Heart left ventricle (tissue), 16 donors: ENCODE data around the gene IKZF3. TPM values are rescaled to one million over a fixed set of nuclear protein-coding genes. Genes with fewer than 3 reads are reported as not detected.

Experiments
- ATAC-seq, 4 donors: fragments of 200-7000 bp; cut with Tn5 transposase; one replicate each; pipeline ENCODE4 v1.9.1; 2020 to 2022; ENCODE audit warnings: moderate library complexity in 4 of 4, mild to moderate bottlenecking in 3 of 4, moderate number of reproducible peaks in 1 of 4
- DNase-seq, 5 donors: peaks; one replicate each; pipeline ENCODE4 v3.0.0-alpha.2; 2020
- H3K27ac ChIP-seq, 12 donors: fragments of 200-600 bp; sonication (generic) in 4 of 12; one replicate each; pipeline versions ENCODE4 v1.5.0 to v1.8.0; 2016 to 2022; ENCODE audit warnings: mild to moderate bottlenecking in 2 of 12
- H3K27me3 ChIP-seq, 9 donors: fragments of 200-600 bp; sonication (generic) in 2 of 9; one replicate each; pipeline versions ENCODE4 v1.5.1 to v1.8.0; 2016 to 2022; ENCODE audit warnings: mild to moderate bottlenecking in 3 of 9
- H3K36me3 ChIP-seq, 9 donors: fragments of 200-600 bp; sonication (generic) in 2 of 9; one replicate each; pipeline versions ENCODE4 v1.5.0 to v1.8.0; 2018 to 2022; ENCODE audit warnings: mild to moderate bottlenecking in 2 of 9
- H3K4me1 ChIP-seq, 12 donors: fragments of 200-600 bp; sonication (generic) in 4 of 12; one replicate each; pipeline versions ENCODE4 v1.5.0 to v1.8.0; 2016 to 2022; ENCODE audit warnings: mild to moderate bottlenecking in 3 of 12
- H3K4me3 ChIP-seq, 12 donors: fragments of 200-600 bp; sonication (generic) in 4 of 12; one replicate each; pipeline versions ENCODE4 v1.5.0 to v1.8.0; 2017 to 2022; ENCODE audit warnings: mild to moderate bottlenecking in 9 of 12, moderate library complexity in 4 of 12
- H3K9me3 ChIP-seq, 12 donors: fragments of 200-600 bp; sonication (generic) in 4 of 12; one replicate each; pipeline versions ENCODE4 v1.5.0 to v1.8.0; 2016 to 2022; ENCODE audit warnings: mild to moderate bottlenecking in 1 of 12
- CTCF ChIP-seq, 12 donors: fragments of 200-600 bp; sonication (generic) in 4 of 12; IDR thresholded peaks; one replicate each; pipeline versions ENCODE4 v1.5.0 to v1.8.0; 2018 to 2022; ENCODE audit warnings: antibody characterized with exemption in 12 of 12, mild to moderate bottlenecking in 5 of 12
- POLR2A ChIP-seq, 2 donors: fragments of 450-650 bp; IDR thresholded peaks; one replicate each; pipeline ENCODE4 v1.6.1; 2017; ENCODE audit warnings: antibody characterized with exemption in 2 of 2, mild to moderate bottlenecking in 2 of 2, moderate library complexity in 2 of 2
- WGBS, 4 donors: extraction: QIAGEN DNeasy Blood & Tissue Kit in 2 of 4; methylation state at CpG; one replicate each; pipeline versions ENCODE4 v1.1.5 to v1.1.7; 2013 to 2018; 5-methylcytosine and 5-hydroxymethylcytosine counted together
- intact Hi-C, 10 donors: fragments of 100-400 bp; cut with DNase I; formaldehyde crosslinking; loops; one replicate each; pipeline versions ENCODE4 v1.11.1 to v1.14.2; 2022
- polyA plus RNA-seq, 2 donors: library from polyadenylated mRNA; stranded (reverse); fragments of 200-250 nt; gene quantifications; one replicate each; pipeline ENCODE4 v1.2.3, GENCODE V29; 2013
- total RNA-seq, 9 donors: library from RNA; depleted of rRNA in 2 of 9; stranded (reverse); fragments of >200 nt in 2 of 9; fragmentation: NEBNext Ultra II Directional in 3 of 9; extraction: Animal tissue kit (Norgen Biotek cat#: 25700) in 3 of 9; gene quantifications; one replicate each; pipeline versions ENCODE4 v1.1.0 to v1.2.4, GENCODE V29; 2016 to 2023
- donor health status: ischemic (EF 13 %, LVEDD 7.1; RV severe dilation, severe dysfunction).
- donor health status: healthy with polysubstance abuse.
- donor health status: DM: no; HTN: yes; CAD: no.
- donor health status: DM: no; HTN: no; CAD: no.
- donor health status: ischemic (EF 25% LVEDD 6.9; RV normal size, moderate dysfunction).
- donor health status: ischemic (EF 25% LVEDD 5.7; RV mildly dilated, moderate dysfunction).
- donor health status: healthy.
- donor health status: DM: yes; HTN: yes; CAD: no.
- donor health status: ischemic (EF 35%, LVEDD 5.7; RV mildly dilated, moderate dysfunction).
- donor health status: nonischemic (EF 11% LVEDD 7.7; RV severe dilation, severe dysfunction).
- donor health status: DM: yes; HTN: yes; CAD: no.
- donor health status: PGD.
- donor health status: ischemic (EF 29% LVEDD 5.4; RV normal size, mild dysfunction).
- donor health status: nonischemic (EF 23%, LVEDD 6.1; RV moderate dilation, normal function).

IKZF3 gene
- total and polyA plus RNA-seq, 11 donors, result 0.07 to 6.9 (median 0.21) TPM

- H3K4me1 ChIP-seq, result peaks cover 0 to 13% (median 0%) of the 10 kb centered on the region in 12 donors
- ATAC-seq, result no peak
- H3K27ac ChIP-seq, result no peak overlapping the region
- 35 to 42% (median 38%) methylated on average over 4 of the region's 4 CpGs for WGBS, 4 donors
- no peak for DNase-seq
- no peaks in the 10 kb centered on the region for H3K36me3 ChIP-seq
- H3K4me3 ChIP-seq, result no peak overlapping the region
- no peak for TF ChIP-seq CTCF (IDR thresholded peaks at IDR 0.05)
- TF ChIP-seq POLR2A (IDR thresholded peaks at IDR 0.05), result no peak
- H3K27me3 ChIP-seq, result peaks cover 0 to 17% (median 0%) of the 10 kb centered on the region in 9 donors
- no peaks in the 10 kb centered on the region for H3K9me3 ChIP-seq
- intact Hi-C loops, result no loop called here
Observed at GRCh38 chr17:39804839-39805238, 59.3 kb downstream of the IKZF3 start.

- DNase-seq (no peak), ATAC-seq (no peak)
- 72 to 86% (median 77%) methylated on average over 4 of the region's 4 CpGs for WGBS, 4 donors
- no peak for TF ChIP-seq CTCF (IDR thresholded peaks at IDR 0.05)
- no peak for TF ChIP-seq POLR2A (IDR thresholded peaks at IDR 0.05)
- Histone ChIP-seq H3K4me1 (peaks cover 0 to 13% (median 0%) of the 10 kb centered on the region in 12 donors), H3K27me3 (peaks cover 0 to 12% (median 0%) of the 10 kb centered on the region in 9 donors), H3K4me3 (no peak overlapping the region), H3K9me3 (no peaks in the 10 kb centered on the region), H3K27ac (peak overlapping the region in 1 of 12 donors; percentile 32), H3K36me3 (no peaks in the 10 kb centered on the region)
- intact Hi-C loops, result no loop called here
Observed at GRCh38 chr17:39801055-39801454, 63.1 kb downstream of the IKZF3 start.

- DNase-seq, result no peak
- no peak for ATAC-seq
- intact Hi-C loops, result no loop called here
Observed at GRCh38 chr17:39800540-39800939, 63.6 kb downstream of the IKZF3 start.

GRCh38 chr17:39799395-39799794 is 64.7 kb downstream of the IKZF3 start:
- DNase-seq (no peak), ATAC-seq (no peak)
- Histone ChIP-seq H3K27me3 (peaks cover 0 to 12% (median 0%) of the 10 kb centered on the region in 9 donors), H3K36me3 (no peaks in the 10 kb centered on the region), H3K4me3 (no peak overlapping the region), H3K9me3 (no peaks in the 10 kb centered on the region), H3K27ac (no peak overlapping the region), H3K4me1 (peaks cover 0 to 13% (median 0%) of the 10 kb centered on the region in 12 donors)
- intact Hi-C loops, result no loop called here
- WGBS, 4 donors, result 73 to 87% (median 82%) methylated on average over 1 of the region's 1 CpG
- TF ChIP-seq CTCF (IDR thresholded peaks at IDR 0.05), result no peak

More at GRCh38 chr17:39800540-39800939, 63.6 kb downstream of the IKZF3 start:
- no peak overlapping the region for H3K4me3 ChIP-seq
- H3K36me3 ChIP-seq, result no peaks in the 10 kb centered on the region
- peaks cover 0 to 13% (median 0%) of the 10 kb centered on the region in 12 donors for H3K4me1 ChIP-seq
- no peaks in the 10 kb centered on the region for H3K9me3 ChIP-seq
- TF ChIP-seq POLR2A (IDR thresholded peaks at IDR 0.05) (no peak), CTCF (IDR thresholded peaks at IDR 0.05) (no peak)
- WGBS, 4 donors, result 25 to 58% (median 34%) methylated on average over 1 of the region's 1 CpG
- peaks cover 0 to 12% (median 0%) of the 10 kb centered on the region in 9 donors for H3K27me3 ChIP-seq
- peak overlapping the region in 1 of 12 donors; percentile 32 for H3K27ac ChIP-seq
